Endothelial cell of umbilical vein (primary cell): ENCODE measurements around the gene ARID1B.

Experiments used
- CTCF ChIP-seq, 2 donors: IDR thresholded peaks; 1 replicate in 1 of 2; 2 replicates in 1 of 2; pipeline ENCODE4 v1.5.1; 2011; ENCODE audit warnings: low read length in 2 of 2, mild to moderate bottlenecking in 2 of 2, moderate library complexity in 2 of 2, control low read depth in 1 of 2, inconsistent platforms in 1 of 2, low read depth in 1 of 2; ENCODE audit not compliant: insufficient read depth in 1 of 2; ENCODE audit errors: extremely low read depth in 1 of 2
- EZH2 ChIP-seq: IDR thresholded peaks from 2 replicates; pipeline ENCODE4 v1.6.1; 2012; ENCODE audit warnings: borderline replicate concordance, low read depth, mild to moderate bottlenecking, moderate library complexity, low read length, inconsistent platforms; ENCODE audit not compliant: severe bottlenecking
- MAX ChIP-seq: IDR thresholded peaks from 2 replicates; pipeline ENCODE4 v1.6.1; 2011; ENCODE audit not compliant: insufficient read depth, insufficient read length
- MYC ChIP-seq: IDR thresholded peaks from one replicate; pipeline ENCODE4 v1.6.1; 2011; ENCODE audit warnings: mild to moderate bottlenecking, low read depth, low read length
- POLR2A ChIP-seq: IDR thresholded peaks from 2 replicates; pipeline ENCODE4 v1.6.1; 2012; ENCODE audit warnings: low read depth, mild to moderate bottlenecking, control low read depth, low read length

DNA sequence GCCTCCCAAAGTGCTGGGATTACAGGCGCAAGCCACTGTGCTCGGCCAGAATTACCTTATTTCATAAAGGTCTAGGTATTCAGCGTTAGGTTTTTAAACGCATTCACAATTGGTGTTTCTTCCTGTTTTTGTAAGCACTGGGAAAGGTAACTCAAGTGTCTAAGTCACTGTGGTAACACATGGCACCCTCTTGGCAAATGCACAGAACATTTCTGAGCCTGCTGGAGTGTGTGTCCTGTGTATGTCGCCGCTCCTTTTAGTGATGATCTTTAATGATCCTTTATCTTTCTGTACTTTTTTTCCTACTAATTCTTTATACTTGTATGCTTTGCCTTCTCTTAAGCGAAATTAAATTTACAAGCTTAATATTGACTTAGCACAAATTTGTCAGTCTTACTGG is 263.0 kb downstream of the ARID1B start:
- TF ChIP-seq CTCF (IDR thresholded peaks at IDR 0.05; ENCODE audit: extremely low read depth in 1 of 2, insufficient read depth in 1 of 2, low read depth in 1 of 2, low read length in 2 of 2) (no peak), MAX (no peak), POLR2A (no peak), MYC (no peak), EZH2 (no peak)
